ENCODE results near the gene MSI2.

DNA sequence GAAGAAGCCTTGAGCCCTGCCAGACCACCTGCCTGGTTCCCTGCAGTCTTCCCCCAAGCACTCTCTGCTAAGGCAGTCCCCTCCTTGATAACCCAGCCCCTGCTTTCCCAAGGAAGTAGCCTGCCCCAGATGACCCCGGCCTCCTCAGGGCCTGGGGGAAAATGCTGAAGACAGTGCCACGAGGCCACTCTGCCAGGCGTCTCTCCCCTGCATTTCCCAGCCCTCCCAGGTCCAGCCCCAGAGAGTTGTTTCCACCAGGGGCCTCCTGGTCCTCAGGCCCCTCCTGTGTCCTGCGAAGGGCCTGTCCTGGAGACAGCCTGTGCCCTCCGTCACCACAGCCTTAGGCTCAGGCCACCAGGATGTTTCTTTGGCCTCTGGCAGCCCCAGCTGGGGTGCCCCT lies 392.4 kb downstream of the MSI2 start:
- TF ChIP-seq, protein P1, sequence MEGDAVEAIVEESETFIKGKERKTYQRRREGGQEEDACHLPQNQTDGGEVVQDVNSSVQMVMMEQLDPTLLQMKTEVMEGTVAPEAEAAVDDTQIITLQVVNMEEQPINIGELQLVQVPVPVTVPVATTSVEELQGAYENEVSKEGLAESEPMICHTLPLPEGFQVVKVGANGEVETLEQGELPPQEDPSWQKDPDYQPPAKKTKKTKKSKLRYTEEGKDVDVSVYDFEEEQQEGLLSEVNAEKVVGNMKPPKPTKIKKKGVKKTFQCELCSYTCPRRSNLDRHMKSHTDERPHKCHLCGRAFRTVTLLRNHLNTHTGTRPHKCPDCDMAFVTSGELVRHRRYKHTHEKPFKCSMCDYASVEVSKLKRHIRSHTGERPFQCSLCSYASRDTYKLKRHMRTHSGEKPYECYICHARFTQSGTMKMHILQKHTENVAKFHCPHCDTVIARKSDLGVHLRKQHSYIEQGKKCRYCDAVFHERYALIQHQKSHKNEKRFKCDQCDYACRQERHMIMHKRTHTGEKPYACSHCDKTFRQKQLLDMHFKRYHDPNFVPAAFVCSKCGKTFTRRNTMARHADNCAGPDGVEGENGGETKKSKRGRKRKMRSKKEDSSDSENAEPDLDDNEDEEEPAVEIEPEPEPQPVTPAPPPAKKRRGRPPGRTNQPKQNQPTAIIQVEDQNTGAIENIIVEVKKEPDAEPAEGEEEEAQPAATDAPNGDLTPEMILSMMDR (IDR thresholded peaks at IDR 0.05; ENCODE audit: insufficient read depth, low read depth, low read length) = no peak
- no peak for TF ChIP-seq EZH2 (IDR thresholded peaks at IDR 0.05; ENCODE audit: insufficient read depth, low read length)
